C4-2B (cell line): ENCODE data around the gene SMOC1.

Experiments used
- ZFX ChIP-seq: fragments of 450-650 bp; IDR thresholded peaks from 2 replicates; pipeline ENCODE4 v1.6.1; 2017
- TF ChIP-seq, protein P1 (sequence below): fragments of 450-650 bp; conservative IDR thresholded peaks from 2 replicates; pipeline ENCODE4 v1.5.1; 2017; ENCODE audit warnings: mild to moderate bottlenecking

DNA sequence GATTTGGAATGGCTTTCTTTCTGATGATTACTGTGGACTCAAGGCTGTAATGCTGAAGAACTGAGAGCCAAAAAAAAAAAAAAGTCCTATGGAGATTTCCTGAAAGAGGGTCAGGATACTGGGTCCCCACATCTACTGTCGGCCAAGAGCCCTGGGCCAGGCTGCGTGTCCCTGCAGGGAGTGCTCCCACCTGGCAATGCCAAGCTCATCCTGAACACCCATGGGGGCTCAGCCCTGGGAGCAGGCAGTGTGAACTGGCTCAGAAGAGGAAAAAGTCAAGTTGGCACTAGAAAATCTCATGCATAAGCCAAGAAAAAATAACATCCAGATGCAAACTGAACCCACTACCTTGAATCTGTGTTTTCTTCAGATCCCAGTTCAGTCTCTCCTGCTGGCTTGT lies 35.0 kb upstream of the SMOC1 start:
- TF ChIP-seq, protein P1, sequence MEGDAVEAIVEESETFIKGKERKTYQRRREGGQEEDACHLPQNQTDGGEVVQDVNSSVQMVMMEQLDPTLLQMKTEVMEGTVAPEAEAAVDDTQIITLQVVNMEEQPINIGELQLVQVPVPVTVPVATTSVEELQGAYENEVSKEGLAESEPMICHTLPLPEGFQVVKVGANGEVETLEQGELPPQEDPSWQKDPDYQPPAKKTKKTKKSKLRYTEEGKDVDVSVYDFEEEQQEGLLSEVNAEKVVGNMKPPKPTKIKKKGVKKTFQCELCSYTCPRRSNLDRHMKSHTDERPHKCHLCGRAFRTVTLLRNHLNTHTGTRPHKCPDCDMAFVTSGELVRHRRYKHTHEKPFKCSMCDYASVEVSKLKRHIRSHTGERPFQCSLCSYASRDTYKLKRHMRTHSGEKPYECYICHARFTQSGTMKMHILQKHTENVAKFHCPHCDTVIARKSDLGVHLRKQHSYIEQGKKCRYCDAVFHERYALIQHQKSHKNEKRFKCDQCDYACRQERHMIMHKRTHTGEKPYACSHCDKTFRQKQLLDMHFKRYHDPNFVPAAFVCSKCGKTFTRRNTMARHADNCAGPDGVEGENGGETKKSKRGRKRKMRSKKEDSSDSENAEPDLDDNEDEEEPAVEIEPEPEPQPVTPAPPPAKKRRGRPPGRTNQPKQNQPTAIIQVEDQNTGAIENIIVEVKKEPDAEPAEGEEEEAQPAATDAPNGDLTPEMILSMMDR = no peak
- no peak for TF ChIP-seq ZFX
